GM12878 (cell line): ENCODE results near the gene NCAM2. TPM values are rescaled to one million over a fixed set of nuclear protein-coding genes. Genes with fewer than 3 reads are reported as not detected.

Experiments used
- ATAC-seq: fragments of 200-7000 bp; cut with Tn5 transposase; 3 replicates; pipeline ENCODE4 v1.9.1; 2020; ENCODE audit warnings: mild to moderate bottlenecking, moderate library complexity
- BruUV-seq: library from RNA; stranded (reverse); fragments of 400-500 nt; replicated peaks from 2 replicates; lab custom pipeline; 2021; lab: Mats Ljungman, UMichigan
- CTCF ChIA-PET: fragments of 300-600 bp; sonication (Branson Sonifier 250); formaldehyde crosslinking; extraction: SDS; loops from one replicate; lab custom pipeline; 2021; ENCODE audit warnings: inconsistent platforms; lab: Yijun Ruan, JAX
- POLR2A ChIA-PET: fragments of 350-600 bp; formaldehyde crosslinking; extraction: SDS; loops from one replicate; lab custom pipeline; 2021; ENCODE audit warnings: inconsistent platforms; lab: Charles Lee
- RAD21 ChIA-PET: fragments of 300-600 bp; sonication (Branson Sonifier 250); formaldehyde crosslinking; loops from one replicate; lab custom pipeline; 2023; ENCODE audit warnings: antibody characterized with exemption; ENCODE audit not compliant: unreplicated experiment; lab: Charles Lee
- SMC1A ChIA-PET: fragments of 300-600 bp; sonication (Branson Sonifier 250); formaldehyde crosslinking; loops from one replicate; lab custom pipeline; 2023; ENCODE audit not compliant: unreplicated experiment, uncharacterized antibody; lab: Charles Lee
- DNase-seq: peaks from one replicate; pipeline ENCODE4 v3.0.0-alpha.2; 2011; ENCODE audit warnings: low read depth, low spot score
- FAIRE-seq: peaks from 3 replicates; lab custom pipeline; 2011; peaks lifted over from hg19 to GRCh38; lab: Jason Lieb, UNC
- H2AFZ ChIP-seq: 2 replicates; pipeline ENCODE4 v1.6.0; 2011; ENCODE audit warnings: low read depth, low read length, control low read depth; ENCODE audit not compliant: control insufficient read depth
- H3K27ac ChIP-seq: 2 replicates; pipeline ENCODE4 v1.5.1; 2011; ENCODE audit warnings: control low read depth; ENCODE audit not compliant: control insufficient read depth, insufficient read depth
- H3K27me3 ChIP-seq, 2 experiments: replicated peaks in 1 of 2; 2 replicates each; pipeline versions ENCODE4 v1.6.0 to v1.6.1; 2011; ENCODE audit warnings: low read length in 1 of 2; ENCODE audit not compliant: control insufficient read depth in 2 of 2, insufficient read depth in 2 of 2
- H3K36me3 ChIP-seq, 2 experiments: 2 replicates each; pipeline ENCODE4 v1.5.1; 2011; ENCODE audit warnings: low read length in 1 of 2; ENCODE audit not compliant: control insufficient read depth in 2 of 2, insufficient read depth in 2 of 2
- H3K4me1 ChIP-seq: 2 replicates; pipeline ENCODE4 v1.6.1; 2011; ENCODE audit warnings: mild to moderate bottlenecking, low read length, moderate library complexity, mixed read lengths; ENCODE audit not compliant: control insufficient read depth, insufficient read depth
- H3K4me2 ChIP-seq: 2 replicates; pipeline ENCODE4 v1.6.0; 2011; ENCODE audit warnings: control low read depth; ENCODE audit not compliant: control insufficient read depth, insufficient read depth
- H3K4me3 ChIP-seq: fragments of 200-600 bp; sonication (generic); 2 replicates; pipeline ENCODE4 v1.5.1; 2016
- H3K79me2 ChIP-seq: 2 replicates; pipeline ENCODE4 v1.6.0; 2011; ENCODE audit warnings: low read length; ENCODE audit not compliant: control insufficient read depth, insufficient read depth
- H3K9ac ChIP-seq: 2 replicates; pipeline ENCODE4 v1.8.0; 2011; ENCODE audit warnings: low read length, control low read depth, mixed read lengths; ENCODE audit not compliant: control insufficient read depth, insufficient read depth
- H3K9me3 ChIP-seq: replicated peaks from 3 replicates; pipeline ENCODE4 v1.5.1; 2011; ENCODE audit warnings: mild to moderate bottlenecking, low read length; ENCODE audit not compliant: control insufficient read depth, insufficient read depth
- H4K20me1 ChIP-seq: 2 replicates; pipeline ENCODE4 v1.6.0; 2011; ENCODE audit not compliant: control insufficient read depth, insufficient read depth
- DPF2 ChIP-seq: fragments of 450-650 bp; IDR thresholded peaks from 2 replicates; pipeline ENCODE4 v1.6.1; 2017; ENCODE audit warnings: mild to moderate bottlenecking
- ETV6 ChIP-seq, 2 experiments: fragments of 450-650 bp in 1 of 2; IDR thresholded peaks in 1 of 2; conservative IDR thresholded peaks in 1 of 2; 2 replicates each; pipeline ENCODE4 v1.6.1; 2014; ENCODE audit warnings: antibody characterized with exemption in 1 of 2, borderline replicate concordance in 1 of 2, low read depth in 1 of 2, mild to moderate bottlenecking in 1 of 2, moderate library complexity in 1 of 2
- GABPA ChIP-seq: IDR thresholded peaks from 2 replicates; pipeline ENCODE4 v1.6.1; 2014; ENCODE audit warnings: antibody characterized with exemption, low read depth, mild to moderate bottlenecking, inconsistent platforms
- IRF5 ChIP-seq: fragments of 450-650 bp; IDR thresholded peaks from 2 replicates; pipeline ENCODE4 v1.6.1; 2017; ENCODE audit warnings: borderline replicate concordance
- JUNB ChIP-seq: IDR thresholded peaks from 2 replicates; pipeline ENCODE4 v1.6.1; 2016; ENCODE audit warnings: antibody characterized with exemption, mild to moderate bottlenecking
- KAT2A ChIP-seq: conservative IDR thresholded peaks from 2 replicates; pipeline ENCODE4 v1.6.1; 2011; ENCODE audit warnings: low read depth, low read length; ENCODE audit not compliant: control insufficient read depth
- MTA3 ChIP-seq: IDR thresholded peaks from 2 replicates; pipeline ENCODE4 v1.6.1; 2012; ENCODE audit warnings: low read length, inconsistent platforms, borderline replicate concordance
- NFYA ChIP-seq: IDR thresholded peaks from 2 replicates; pipeline ENCODE4 v1.6.1; 2011; ENCODE audit warnings: low read depth, mild to moderate bottlenecking, low read length, improper control_type of control experiment, borderline replicate concordance
- RCOR1 ChIP-seq: conservative IDR thresholded peaks from 2 replicates; pipeline ENCODE4 v1.6.1; 2012; ENCODE audit warnings: low read depth, low read length, improper control_type of control experiment
- SMAD5 ChIP-seq: IDR thresholded peaks from 2 replicates; pipeline ENCODE4 v1.6.1; 2016; ENCODE audit warnings: antibody characterized with exemption, low read depth
- STAT1 ChIP-seq: fragments of 450-650 bp; conservative IDR thresholded peaks from 2 replicates; pipeline ENCODE4 v1.6.1; 2014; ENCODE audit warnings: antibody characterized with exemption, mild to moderate bottlenecking
- ZBTB33 ChIP-seq: fragments of 450-650 bp; IDR thresholded peaks from 2 replicates; pipeline ENCODE4 v1.6.1; 2017; ENCODE audit warnings: mild to moderate bottlenecking
- ZNF384 ChIP-seq: IDR thresholded peaks from 2 replicates; pipeline ENCODE4 v1.6.1; 2012; ENCODE audit warnings: low read depth, mild to moderate bottlenecking, low read length, improper control_type of control experiment, borderline replicate concordance
- WGBS: methylation state at CpG from one replicate; pipeline ENCODE4 v1.1.6; 2016; ENCODE audit warnings: low lambda C conversion rate; ENCODE audit not compliant: insufficient replicate concordance, insufficient coverage; ENCODE audit errors: missing lambda C conversion rate; 5-methylcytosine and 5-hydroxymethylcytosine counted together
- in situ Hi-C: fragments of 300-500 bp; cut with MboI; formaldehyde crosslinking; loops from 9 replicates; pipeline ENCODE4 v1.14.3; 2018; ENCODE audit warnings: mixed read lengths
- intact Hi-C: fragments of 100-400 bp; cut with micrococcal nuclease; formaldehyde crosslinking; loops from one replicate; pipeline ENCODE4 v1.14.2; 2022; ENCODE audit not compliant: unreplicated experiment
- polyA plus RNA-seq, 11 experiments: library from polyadenylated mRNA; depleted of rRNA in 4 of 11; unstranded in 6 of 11; stranded (reverse) in 5 of 11; fragments of >200 nt; fragmentation: Nextera tagmentation in 4 of 11; fragmentation: Illumina TruSeq in 1 of 11; extraction: Ambion mirVana in 4 of 11; extraction: Trizol in 1 of 11; gene quantifications; 1 replicate in 1 of 11; 2 replicates in 10 of 11; pipeline versions ENCODE4 v1.2.1 to v1.2.3, GENCODE V29; 2011 to 2016; ENCODE audit warnings: inconsistent platforms in 2 of 11, missing spikeins in 2 of 11, low read depth in 1 of 11
- total RNA-seq, 4 experiments: library from RNA; depleted of rRNA in 3 of 4; stranded (reverse); fragments of >200 nt in 3 of 4; fragmentation: Illumina TruSeq in 1 of 4; extraction: Trizol in 1 of 4; gene quantifications; 2 replicates each; pipeline versions ENCODE4 v1.2.1 to v1.2.3, GENCODE V29; 2013 to 2021
- TF ChIP-seq, protein P1 (sequence below): IDR thresholded peaks from 2 replicates; pipeline ENCODE4 v1.6.1; 2011; ENCODE audit warnings: low read depth, mild to moderate bottlenecking, low read length, moderate library complexity, borderline replicate concordance; ENCODE audit errors: extremely low read depth

NCAM2 gene
- total and polyA plus RNA-seq, 10 of the 15 experiments (the other 5 are each of a cell fraction or from before 2014, with no cell fraction given) = 0.23 to 0.27 TPM; not detected in 8

DNA sequence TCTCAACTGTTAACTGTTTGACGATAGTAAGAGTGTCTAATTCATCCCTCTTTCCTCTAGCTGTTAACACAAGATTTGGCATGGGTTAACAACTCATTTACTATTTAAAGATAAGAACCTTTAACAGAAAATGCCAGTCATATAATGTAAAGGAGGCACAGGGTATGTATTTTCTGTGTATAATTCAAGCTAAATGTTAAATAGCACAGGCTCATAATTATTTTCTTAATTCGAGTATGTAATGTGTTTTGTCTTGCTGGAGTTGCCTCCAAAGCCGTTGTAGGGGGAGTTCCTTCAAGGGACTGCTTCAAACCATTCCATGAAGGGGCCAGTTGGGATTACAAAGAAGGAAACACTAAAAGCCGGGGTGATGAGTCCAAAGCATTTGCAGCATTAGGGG, 111.5 kb downstream of the NCAM2 start:
- in situ Hi-C loops (no loop called here), intact Hi-C loops (no loop called here)
- ChIA-PET SMC1A (no interaction called here), POLR2A (no interaction called here), CTCF (no interaction called here), RAD21 (no interaction called here)
- no peak for TF ChIP-seq ZBTB33
- TF ChIP-seq STAT1 = no peak
- no peak for TF ChIP-seq SMAD5
- TF ChIP-seq DPF2 = no peak
- no peak for TF ChIP-seq GABPA
- no peak for TF ChIP-seq NFYA
- no peak for TF ChIP-seq ZNF384
- TF ChIP-seq, protein P1, sequence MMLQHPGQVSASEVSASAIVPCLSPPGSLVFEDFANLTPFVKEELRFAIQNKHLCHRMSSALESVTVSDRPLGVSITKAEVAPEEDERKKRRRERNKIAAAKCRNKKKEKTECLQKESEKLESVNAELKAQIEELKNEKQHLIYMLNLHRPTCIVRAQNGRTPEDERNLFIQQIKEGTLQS = no peak
- no peak for TF ChIP-seq MTA3
- no peak for TF ChIP-seq IRF5
- no peak for TF ChIP-seq RCOR1
- no peak for TF ChIP-seq ETV6 (conservative IDR thresholded peaks at IDR 0.05 in 1 of 2, IDR thresholded peaks at IDR 0.05 in 1 of 2; ENCODE audit: borderline replicate concordance in 1 of 2, low read depth in 1 of 2)
- TF ChIP-seq KAT2A = no peak
- TF ChIP-seq JUNB = no peak
- ATAC-seq (no peak), FAIRE-seq (no peak), DNase-seq (no peak)
- Histone ChIP-seq H4K20me1 (no peaks in the 10 kb centered on the region), H3K79me2 (no peaks in the 10 kb centered on the region), H2AFZ (no peak overlapping the region), H3K36me3 (no peaks in the 10 kb centered on the region), H3K4me3 (no peak overlapping the region), H3K4me2 (no peak overlapping the region), H3K4me1 (no peaks in the 10 kb centered on the region), H3K27ac (no peak overlapping the region), H3K9ac (no peak overlapping the region), H3K27me3 (no peaks in the 10 kb centered on the region), H3K9me3 (no peaks in the 10 kb centered on the region)
- BruUV-seq = no TSS peak
- 4% methylated on average over 4 of the region's 4 CpGs for WGBS
